Stimulated activated CD8-positive, alpha-beta memory T cell treated with anti-CD3 and anti-CD28 coated beads, Interleukin-15, amount 100 ng/mL, for 1 hour (primary cell): ENCODE data around the gene FBLN7.
A peak's percentile ranks its signal among the peaks of the same experiment; 100 is the strongest.
"Not testable (repeated sequence)": the region's sequence is repeated elsewhere in the genome, so short reads cannot be mapped to it uniquely, and the experiment has no call there.

Experiments
- DNase-seq: peaks from one replicate; pipeline ENCODE4 v3.0.0-alpha.2; 2020; ENCODE audit warnings: low read depth

The FBLN7 gene, protein sequence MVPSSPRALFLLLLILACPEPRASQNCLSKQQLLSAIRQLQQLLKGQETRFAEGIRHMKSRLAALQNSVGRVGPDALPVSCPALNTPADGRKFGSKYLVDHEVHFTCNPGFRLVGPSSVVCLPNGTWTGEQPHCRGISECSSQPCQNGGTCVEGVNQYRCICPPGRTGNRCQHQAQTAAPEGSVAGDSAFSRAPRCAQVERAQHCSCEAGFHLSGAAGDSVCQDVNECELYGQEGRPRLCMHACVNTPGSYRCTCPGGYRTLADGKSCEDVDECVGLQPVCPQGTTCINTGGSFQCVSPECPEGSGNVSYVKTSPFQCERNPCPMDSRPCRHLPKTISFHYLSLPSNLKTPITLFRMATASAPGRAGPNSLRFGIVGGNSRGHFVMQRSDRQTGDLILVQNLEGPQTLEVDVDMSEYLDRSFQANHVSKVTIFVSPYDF

GRCh38 chr2:112138159-112139032 lies at the start of gene FBLN7:
FBLN7 (plus strand) TSS chr2:112138385; CDS start chr2:112138656, 271 bp downstream.
- no peak for DNase-seq

- DNase-seq = no peak
Observed at GRCh38 chr2:112089375-112089774, 48.8 kb upstream of the FBLN7 start.

DNA sequence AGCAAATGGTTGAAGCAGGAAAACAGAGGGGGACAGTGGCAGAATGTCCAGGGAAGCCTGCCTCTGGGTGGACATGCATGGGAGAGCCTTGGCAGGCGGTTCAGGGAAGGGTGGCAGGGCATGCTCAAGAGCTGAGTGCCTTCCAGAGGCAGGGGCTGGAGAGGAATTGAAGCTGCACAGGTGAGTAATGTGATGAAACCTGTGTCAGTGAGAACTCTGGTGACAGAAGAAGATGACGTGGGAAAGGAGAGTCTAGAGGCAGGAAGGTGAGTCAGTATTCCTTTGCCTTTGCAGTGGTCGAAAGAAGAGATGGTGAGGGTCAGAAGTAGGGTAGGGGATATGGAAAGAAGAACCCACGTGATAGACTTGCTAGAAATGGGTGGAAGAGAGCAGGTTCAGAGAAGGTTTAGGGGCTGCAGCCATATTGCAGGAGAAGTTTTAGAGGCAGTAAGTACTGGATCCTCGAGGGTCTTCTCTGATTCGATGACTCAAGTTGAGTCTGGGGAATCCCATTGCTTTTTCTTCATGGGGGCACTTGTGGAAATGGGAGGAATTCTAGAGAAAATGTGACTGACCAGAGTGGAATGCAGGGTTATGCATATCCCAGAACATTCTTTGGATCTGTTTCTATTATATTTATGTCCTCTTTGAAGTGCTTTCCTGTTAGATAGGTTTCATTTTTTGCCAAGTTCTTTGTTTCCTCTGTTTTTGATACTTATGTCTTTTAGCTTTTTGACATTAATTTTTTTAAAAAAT lies 45.7 kb upstream of the FBLN7 start:
- no peak for DNase-seq

DNA sequence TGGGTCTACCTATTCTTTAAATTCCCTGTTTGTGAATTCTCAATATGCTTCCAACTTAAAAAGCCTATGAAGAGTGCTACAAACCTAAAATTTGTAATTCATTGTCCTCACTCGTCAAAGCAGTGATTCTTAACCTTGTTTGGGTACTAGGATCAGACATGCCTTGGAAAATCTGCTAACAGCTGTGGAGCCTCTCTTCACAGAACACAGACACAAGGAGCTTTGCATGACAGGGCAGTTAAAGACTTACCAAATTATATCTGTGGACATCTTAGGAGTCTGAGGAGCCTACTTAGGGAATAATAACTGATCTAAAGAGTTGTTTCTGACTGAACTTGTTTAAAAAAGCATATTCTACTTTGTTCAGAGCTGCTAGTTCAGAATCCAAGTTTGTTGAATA lies 45.0 kb upstream of the FBLN7 start:
- DNase-seq = no peak

- no peak for DNase-seq
Observed at GRCh38 chr2:112095681-112096080, 42.5 kb upstream of the FBLN7 start.

DNA sequence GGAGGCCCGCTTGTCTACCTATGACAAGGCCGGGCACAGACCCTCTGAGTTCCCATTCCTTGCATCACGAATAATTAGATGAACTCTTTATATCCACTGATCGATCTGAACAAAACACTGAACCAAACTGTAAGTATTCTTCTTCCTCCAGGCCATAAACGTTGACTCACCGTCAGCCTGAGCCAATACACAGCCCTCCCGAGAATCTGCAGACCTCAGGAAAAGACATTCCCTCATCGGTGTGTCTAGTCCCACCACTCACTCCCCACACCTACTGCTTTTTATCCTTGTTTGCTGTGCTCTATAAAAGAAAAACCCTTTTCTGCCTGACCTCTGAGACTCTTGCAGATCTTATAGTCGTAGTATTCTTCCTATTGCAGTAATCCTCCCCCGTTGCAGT lies 42.1 kb upstream of the FBLN7 start:
- no peak for DNase-seq

DNA sequence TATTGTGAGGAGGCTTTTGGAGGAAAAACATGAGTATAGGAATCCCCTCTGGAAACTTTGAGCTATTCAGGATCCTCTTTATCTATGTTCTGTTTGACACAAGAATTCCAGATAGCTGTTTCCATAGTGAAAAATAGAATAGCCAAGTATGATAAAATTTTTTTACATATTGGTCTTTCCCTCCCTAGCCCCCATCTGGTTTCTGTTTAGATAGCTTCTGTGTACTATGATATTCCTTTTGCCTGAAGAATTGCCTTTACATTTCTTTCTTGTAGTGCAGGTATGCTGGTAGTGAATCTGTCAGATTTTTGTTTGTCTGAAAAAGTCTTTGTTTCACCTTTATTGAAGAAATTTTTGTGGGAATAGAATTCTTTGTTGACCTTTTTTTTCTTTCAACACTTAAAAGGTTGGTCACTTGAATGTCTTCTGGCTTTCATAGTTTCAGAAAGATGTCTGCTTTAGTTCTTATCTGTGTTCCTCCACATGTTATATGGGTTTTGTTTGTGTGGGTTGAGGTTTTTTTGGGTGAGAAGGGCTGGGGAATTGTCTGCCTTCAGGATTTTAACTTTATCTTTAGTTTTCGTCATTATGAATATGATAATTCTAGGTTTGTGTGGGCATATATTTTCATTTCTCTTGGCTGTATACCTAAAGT lies 29.9 kb upstream of the FBLN7 start:
- no peak for DNase-seq

DNA sequence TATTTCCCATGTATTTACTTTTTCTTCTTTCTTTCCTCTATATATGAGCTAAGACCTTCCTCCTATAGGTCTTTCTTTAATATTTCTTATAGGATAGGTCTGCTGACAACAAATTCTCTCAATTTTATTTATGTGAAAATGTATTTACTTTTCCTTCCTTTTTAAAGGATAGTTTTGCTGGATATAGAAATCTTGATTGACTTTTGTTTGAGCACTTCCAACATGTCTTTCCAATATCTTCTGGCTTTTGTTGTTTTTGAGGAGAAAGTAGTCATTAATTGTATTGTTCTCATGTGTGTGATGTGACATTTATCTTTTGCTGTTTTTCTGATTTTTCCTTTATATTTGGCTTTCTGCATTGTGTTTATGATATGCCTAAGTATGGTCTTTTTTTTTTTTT lies 28.9 kb upstream of the FBLN7 start:
- DNase-seq = no peak

GRCh38 chr2:112110966-112111365 lies 27.2 kb upstream of the FBLN7 start:
- no peak for DNase-seq

- DNase-seq = not testable (repeated sequence)
Observed at GRCh38 chr2:112113354-112113753, 24.8 kb upstream of the FBLN7 start.

- no peak for DNase-seq
Observed at GRCh38 chr2:112118148-112118547, 20.0 kb upstream of the FBLN7 start.

- DNase-seq = peak; percentile 17
Observed at GRCh38 chr2:112121682-112122254, 16.4 kb upstream of the FBLN7 start.

- DNase-seq = no peak
Observed at GRCh38 chr2:112129060-112129459, 9.1 kb upstream of the FBLN7 start.

DNA sequence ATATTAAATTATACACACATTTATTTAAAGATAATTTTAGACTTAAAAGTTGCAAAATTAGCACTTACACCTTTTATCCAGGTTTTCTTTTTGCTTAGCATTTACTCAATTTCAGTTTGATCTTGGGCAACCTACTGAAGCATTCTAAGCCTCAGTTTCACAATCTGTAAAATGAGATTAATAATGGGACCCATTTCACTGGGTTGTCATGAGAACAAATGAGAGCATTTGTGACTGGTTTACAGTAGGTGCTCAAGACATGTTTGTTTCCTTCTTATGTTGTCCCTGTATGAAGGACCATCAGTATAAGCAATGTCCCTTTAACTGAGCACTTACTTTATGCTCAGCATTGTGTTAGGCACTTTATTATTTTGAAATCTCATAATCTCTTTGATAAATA lies 4.8 kb upstream of the FBLN7 start:
- DNase-seq = no peak

DNA sequence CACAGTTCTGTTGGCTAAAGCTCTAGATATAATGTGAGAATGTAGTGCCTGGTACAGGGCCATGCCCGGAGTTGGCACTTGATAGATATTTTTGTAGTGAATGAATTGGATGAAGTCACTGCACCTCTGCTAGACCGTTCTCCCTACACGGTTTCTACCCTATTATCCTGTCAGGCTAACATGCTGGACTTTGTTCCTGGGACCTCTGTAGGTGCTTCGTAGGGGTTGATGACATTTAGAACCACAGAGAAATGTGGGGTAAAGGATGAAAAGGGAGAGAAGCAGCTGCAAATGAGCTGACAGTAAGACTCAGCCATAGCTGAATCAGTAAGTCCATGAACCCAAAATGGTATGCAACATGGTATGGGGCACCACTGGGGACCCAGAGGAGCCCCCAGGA lies 4.1 kb upstream of the FBLN7 start:
- DNase-seq = no peak

GRCh38 chr2:112136096-112136495 lies 2.1 kb upstream of the FBLN7 start:
- no peak for DNase-seq

GRCh38 chr2:112137516-112138158 lies 548 bp upstream of the FBLN7 start:
- DNase-seq = no peak

- DNase-seq = not testable (repeated sequence)
Observed at GRCh38 chr2:112139033-112139614, 939 bp downstream of the FBLN7 start.

GRCh38 chr2:112139661-112140204 lies 1.5 kb downstream of the FBLN7 start:
- DNase-seq = not testable (repeated sequence)

- no peak for DNase-seq
Observed at GRCh38 chr2:112140205-112140802, 2.1 kb downstream of the FBLN7 start.
